OCI-LY3 (cell line): ENCODE results near the gene DOLK.

Experiments used
- H2AFZ ChIP-seq: fragments of 200-600, 300-600 bp; shearing (Covaris generic); 2 replicates; pipeline ENCODE4 v1.6.0; 2014; ENCODE audit warnings: antibody characterized with exemption, low read depth, low read length
- H3K27ac ChIP-seq: fragments of 200-600, 300-600 bp; sonication (generic); 2 replicates; pipeline ENCODE4 v1.5.1; 2014; ENCODE audit warnings: mild to moderate bottlenecking, low read length, moderate library complexity, mixed read lengths
- H3K27me3 ChIP-seq: fragments of 200-600, 300-600 bp; sonication (generic); 2 replicates; pipeline ENCODE4 v1.6.1; 2014; ENCODE audit warnings: low read depth, low read length, mixed read lengths
- H3K36me3 ChIP-seq: fragments of 200-600, 300-600 bp; sonication (generic); replicated peaks from 2 replicates; pipeline ENCODE3; 2014; ENCODE audit warnings: low read depth, low read length, mixed read lengths
- H3K4me1 ChIP-seq: fragments of 300-600, 200-600 bp; sonication (generic); 2 replicates; pipeline ENCODE4 v1.6.1; 2014; ENCODE audit warnings: low read length, mixed read lengths
- H3K4me2 ChIP-seq: fragments of 200-600, 300-600 bp; sonication (generic); 2 replicates; pipeline ENCODE4 v1.6.1; 2014; ENCODE audit warnings: low read length, mixed read lengths
- H3K4me3 ChIP-seq: fragments of 300-600, 200-600 bp; sonication (generic); 2 replicates; pipeline ENCODE4 v1.5.1; 2014; ENCODE audit warnings: antibody characterized with exemption, mild to moderate bottlenecking, low read length, moderate library complexity
- H3K79me2 ChIP-seq: fragments of 300-600, 200-600 bp; shearing (Covaris generic); 2 replicates; pipeline ENCODE4 v1.6.1; 2014; ENCODE audit warnings: mild to moderate bottlenecking, low read length, mixed read lengths
- H3K9ac ChIP-seq: fragments of 300-600, 200-600 bp; shearing (Covaris generic); 2 replicates; pipeline ENCODE4 v1.6.0; 2014; ENCODE audit warnings: mild to moderate bottlenecking, low read length, moderate library complexity
- H3K9me3 ChIP-seq: fragments of 200-600, 300-600 bp; shearing (Covaris generic); 2 replicates; pipeline ENCODE4 v1.6.1; 2014; ENCODE audit warnings: low read length, mixed read lengths; ENCODE audit not compliant: insufficient read depth
- H4K20me1 ChIP-seq: fragments of 200-600, 300-600 bp; sonication (generic); 2 replicates; pipeline ENCODE4 v1.6.1; 2016; ENCODE audit warnings: low read length, mixed read lengths; ENCODE audit not compliant: insufficient read depth
- EZH2phosphoT487 ChIP-seq: fragments of 200-600 bp; shearing (Covaris generic); IDR thresholded peaks from 2 replicates; pipeline ENCODE4 v1.6.1; 2018; ENCODE audit warnings: antibody characterized with exemption, mixed run types, low read depth
- TF ChIP-seq, protein P1 (sequence below): fragments of 200-600, 300-600 bp; sonication (generic); IDR thresholded peaks from 2 replicates; pipeline ENCODE4 v1.5.1; 2014; ENCODE audit warnings: antibody characterized with exemption, low read length, low read depth

DOLK gene

DNA sequence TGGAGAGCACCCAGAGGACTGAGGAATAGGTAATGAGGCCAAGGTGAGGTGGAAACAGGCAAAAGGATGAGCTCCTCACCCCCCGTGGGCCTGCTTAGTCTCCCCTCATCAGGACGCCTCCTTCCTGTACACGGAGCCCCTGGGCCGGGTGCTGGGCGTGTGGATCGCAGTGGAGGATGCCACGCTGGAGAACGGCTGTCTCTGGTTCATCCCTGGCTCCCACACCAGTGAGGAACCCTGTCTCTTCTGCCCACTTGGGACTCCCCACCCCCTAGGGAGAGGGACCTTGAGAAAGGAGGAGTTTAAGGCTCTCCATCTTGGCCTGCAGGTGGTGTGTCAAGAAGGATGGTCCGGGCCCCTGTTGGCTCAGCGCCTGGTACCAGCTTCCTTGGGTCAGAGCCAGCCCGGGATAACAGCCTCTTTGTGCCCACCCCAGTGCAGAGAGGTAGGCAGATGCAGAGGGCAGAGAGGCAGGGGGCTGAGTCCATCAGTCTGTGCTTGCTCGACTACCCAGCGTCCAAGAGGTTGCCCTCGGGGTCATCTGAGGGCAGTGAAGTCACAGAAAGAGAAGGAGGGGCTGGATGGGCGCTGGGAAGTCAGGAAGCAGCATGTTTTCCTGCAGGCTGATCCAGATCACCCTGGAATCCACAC, 7.0 kb downstream of the DOLK start:
- H3K4me2 ChIP-seq: no peak overlapping the region
- no peaks in the 10 kb centered on the region for H3K4me1 ChIP-seq
- H3K79me2 ChIP-seq: no peaks in the 10 kb centered on the region
- no peak overlapping the region for H3K27ac ChIP-seq
- TF ChIP-seq, protein P1, sequence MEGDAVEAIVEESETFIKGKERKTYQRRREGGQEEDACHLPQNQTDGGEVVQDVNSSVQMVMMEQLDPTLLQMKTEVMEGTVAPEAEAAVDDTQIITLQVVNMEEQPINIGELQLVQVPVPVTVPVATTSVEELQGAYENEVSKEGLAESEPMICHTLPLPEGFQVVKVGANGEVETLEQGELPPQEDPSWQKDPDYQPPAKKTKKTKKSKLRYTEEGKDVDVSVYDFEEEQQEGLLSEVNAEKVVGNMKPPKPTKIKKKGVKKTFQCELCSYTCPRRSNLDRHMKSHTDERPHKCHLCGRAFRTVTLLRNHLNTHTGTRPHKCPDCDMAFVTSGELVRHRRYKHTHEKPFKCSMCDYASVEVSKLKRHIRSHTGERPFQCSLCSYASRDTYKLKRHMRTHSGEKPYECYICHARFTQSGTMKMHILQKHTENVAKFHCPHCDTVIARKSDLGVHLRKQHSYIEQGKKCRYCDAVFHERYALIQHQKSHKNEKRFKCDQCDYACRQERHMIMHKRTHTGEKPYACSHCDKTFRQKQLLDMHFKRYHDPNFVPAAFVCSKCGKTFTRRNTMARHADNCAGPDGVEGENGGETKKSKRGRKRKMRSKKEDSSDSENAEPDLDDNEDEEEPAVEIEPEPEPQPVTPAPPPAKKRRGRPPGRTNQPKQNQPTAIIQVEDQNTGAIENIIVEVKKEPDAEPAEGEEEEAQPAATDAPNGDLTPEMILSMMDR: no peak
- TF ChIP-seq EZH2phosphoT487: no peak
- no peaks in the 10 kb centered on the region for H3K9me3 ChIP-seq
- H3K27me3 ChIP-seq: no peaks in the 10 kb centered on the region
- no peaks in the 10 kb centered on the region for H4K20me1 ChIP-seq
- no peaks in the 10 kb centered on the region for H3K36me3 ChIP-seq
- no peak overlapping the region for H3K4me3 ChIP-seq
- no peak overlapping the region for H3K9ac ChIP-seq
- H2AFZ ChIP-seq: no peak overlapping the region

DNA sequence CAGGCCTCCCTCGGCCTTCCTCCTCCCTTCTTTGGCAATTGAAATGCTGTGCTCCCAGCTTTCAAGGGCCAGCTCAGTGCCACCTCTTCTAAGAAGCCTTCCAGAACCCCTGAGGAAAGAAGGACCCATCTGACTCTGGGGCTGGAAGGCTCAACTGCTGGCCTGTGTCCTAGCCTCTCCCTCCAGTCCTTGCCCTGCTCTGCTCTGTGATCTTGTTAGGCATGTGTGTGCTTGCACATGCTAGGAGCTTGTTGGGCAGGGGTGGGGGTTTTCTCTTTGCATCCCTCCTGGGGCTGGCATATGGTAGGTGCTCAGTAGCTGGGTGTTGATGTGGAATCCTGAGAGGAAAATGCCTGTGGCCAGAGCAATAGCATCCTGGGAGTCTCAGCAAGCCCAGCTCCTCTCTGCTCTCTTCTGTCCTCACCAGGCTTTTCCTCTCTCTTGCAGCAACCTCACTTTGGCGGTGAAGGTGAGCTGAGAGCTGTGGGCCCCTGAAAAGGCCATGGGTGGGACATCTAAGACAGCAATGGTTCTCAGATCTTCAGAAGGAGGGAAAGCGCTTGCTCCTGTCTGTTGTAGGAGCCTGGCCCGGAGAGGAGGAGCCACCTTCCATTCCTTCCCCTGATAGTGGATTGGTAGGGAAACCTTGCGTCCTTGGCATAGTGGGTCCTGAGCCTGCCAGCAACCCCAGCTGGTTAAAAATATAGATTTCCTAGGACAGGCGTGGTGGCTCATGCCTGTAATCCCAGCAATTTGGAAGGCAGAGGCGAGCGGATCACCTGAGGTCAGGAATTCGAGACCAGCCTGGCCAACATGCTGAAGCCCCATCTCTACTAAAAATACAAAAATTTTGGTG, 9.9 kb downstream of the DOLK start:
- Histone ChIP-seq H3K4me1 (no peaks in the 10 kb centered on the region), H3K27ac (no peak overlapping the region), H3K9me3 (no peaks in the 10 kb centered on the region), H3K9ac (no peak overlapping the region), H3K79me2 (no peaks in the 10 kb centered on the region), H3K36me3 (no peaks in the 10 kb centered on the region), H3K4me2 (no peak overlapping the region), H3K27me3 (no peaks in the 10 kb centered on the region), H3K4me3 (no peak overlapping the region), H4K20me1 (no peaks in the 10 kb centered on the region), H2AFZ (no peak overlapping the region)
- TF ChIP-seq, protein P1: no peak
- TF ChIP-seq EZH2phosphoT487: no peak

DNA sequence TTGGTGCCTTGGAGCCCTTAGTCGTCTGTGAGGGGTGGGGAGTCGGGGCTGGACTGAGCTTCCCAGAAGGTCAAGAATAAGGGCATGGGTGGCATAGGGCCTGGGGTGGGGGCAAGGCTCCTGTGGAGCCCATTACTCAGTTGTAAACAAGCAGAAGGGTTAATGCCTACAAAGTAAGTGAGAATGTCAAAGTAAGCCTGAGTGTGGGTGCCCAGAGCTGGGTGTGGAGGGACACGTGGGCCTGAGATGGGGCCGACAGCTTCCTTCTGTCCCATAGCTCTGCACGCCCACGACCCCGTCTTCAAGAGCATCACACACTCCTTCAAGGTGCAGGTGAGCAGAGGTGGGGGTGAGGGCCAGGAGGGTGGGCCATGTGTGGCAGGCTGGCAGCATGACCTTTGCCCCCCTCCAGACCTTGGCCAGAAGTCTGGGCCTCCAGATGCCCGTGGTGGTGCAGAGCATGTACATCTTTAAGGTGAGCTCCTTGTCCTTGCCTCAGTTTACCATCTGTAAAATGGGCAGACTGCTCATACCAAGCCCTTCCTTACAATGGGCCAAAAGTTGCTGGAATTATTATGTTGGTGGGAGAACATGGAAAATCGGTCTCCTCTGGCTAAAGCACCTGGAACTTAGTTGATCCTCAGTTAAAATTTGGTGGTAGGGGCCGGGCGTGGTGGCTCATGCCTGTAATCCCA, 11.1 kb downstream of the DOLK start:
- H3K79me2 ChIP-seq: no peaks in the 10 kb centered on the region
- H3K4me3 ChIP-seq: no peak overlapping the region

More for the DNA sequence above, 11.1 kb downstream of the DOLK start:
- Histone ChIP-seq H3K9me3 (no peaks in the 10 kb centered on the region), H3K4me2 (no peak overlapping the region), H3K27me3 (no peaks in the 10 kb centered on the region), H3K4me1 (no peaks in the 10 kb centered on the region), H4K20me1 (no peaks in the 10 kb centered on the region), H3K9ac (no peak overlapping the region), H2AFZ (no peak overlapping the region), H3K27ac (no peak overlapping the region), H3K36me3 (no peaks in the 10 kb centered on the region)
- TF ChIP-seq, protein P1: no peak
